GM12878 (cell line): ENCODE data around the gene BBOX1. TPM values are rescaled to one million over a fixed set of nuclear protein-coding genes. Genes with fewer than 3 reads are reported as not detected.

ENCODE experiments used
- ATAC-seq: fragments of 200-7000 bp; cut with Tn5 transposase; 3 replicates; pipeline ENCODE4 v1.9.1; 2020; ENCODE audit warnings: mild to moderate bottlenecking, moderate library complexity
- BruUV-seq: library from RNA; stranded (reverse); fragments of 400-500 nt; replicated peaks from 2 replicates; lab custom pipeline; 2021; lab: Mats Ljungman, UMichigan
- CTCF ChIA-PET: fragments of 300-600 bp; sonication (Branson Sonifier 250); formaldehyde crosslinking; extraction: SDS; loops from one replicate; lab custom pipeline; 2021; ENCODE audit warnings: inconsistent platforms; lab: Yijun Ruan, JAX
- POLR2A ChIA-PET: fragments of 350-600 bp; formaldehyde crosslinking; extraction: SDS; loops from one replicate; lab custom pipeline; 2021; ENCODE audit warnings: inconsistent platforms; lab: Charles Lee
- RAD21 ChIA-PET: fragments of 300-600 bp; sonication (Branson Sonifier 250); formaldehyde crosslinking; loops from one replicate; lab custom pipeline; 2023; ENCODE audit warnings: antibody characterized with exemption; ENCODE audit not compliant: unreplicated experiment; lab: Charles Lee
- SMC1A ChIA-PET: fragments of 300-600 bp; sonication (Branson Sonifier 250); formaldehyde crosslinking; loops from one replicate; lab custom pipeline; 2023; ENCODE audit not compliant: unreplicated experiment, uncharacterized antibody; lab: Charles Lee
- DNase-seq: peaks from one replicate; pipeline ENCODE4 v3.0.0-alpha.2; 2011; ENCODE audit warnings: low read depth, low spot score
- FAIRE-seq: peaks from 3 replicates; lab custom pipeline; 2011; peaks lifted over from hg19 to GRCh38; lab: Jason Lieb, UNC
- H2AFZ ChIP-seq: 2 replicates; pipeline ENCODE4 v1.6.0; 2011; ENCODE audit warnings: low read depth, low read length, control low read depth; ENCODE audit not compliant: control insufficient read depth
- H3K27ac ChIP-seq: 2 replicates; pipeline ENCODE4 v1.5.1; 2011; ENCODE audit warnings: control low read depth; ENCODE audit not compliant: control insufficient read depth, insufficient read depth
- H3K27me3 ChIP-seq, 2 experiments: replicated peaks in 1 of 2; 2 replicates each; pipeline versions ENCODE4 v1.6.0 to v1.6.1; 2011; ENCODE audit warnings: low read length in 1 of 2; ENCODE audit not compliant: control insufficient read depth in 2 of 2, insufficient read depth in 2 of 2
- H3K36me3 ChIP-seq, 2 experiments: 2 replicates each; pipeline ENCODE4 v1.5.1; 2011; ENCODE audit warnings: low read length in 1 of 2; ENCODE audit not compliant: control insufficient read depth in 2 of 2, insufficient read depth in 2 of 2
- H3K4me1 ChIP-seq: 2 replicates; pipeline ENCODE4 v1.6.1; 2011; ENCODE audit warnings: mild to moderate bottlenecking, low read length, moderate library complexity, mixed read lengths; ENCODE audit not compliant: control insufficient read depth, insufficient read depth
- H3K4me2 ChIP-seq: 2 replicates; pipeline ENCODE4 v1.6.0; 2011; ENCODE audit warnings: control low read depth; ENCODE audit not compliant: control insufficient read depth, insufficient read depth
- H3K4me3 ChIP-seq: fragments of 200-600 bp; sonication (generic); 2 replicates; pipeline ENCODE4 v1.5.1; 2016
- H3K79me2 ChIP-seq: 2 replicates; pipeline ENCODE4 v1.6.0; 2011; ENCODE audit warnings: low read length; ENCODE audit not compliant: control insufficient read depth, insufficient read depth
- H3K9ac ChIP-seq: 2 replicates; pipeline ENCODE4 v1.8.0; 2011; ENCODE audit warnings: low read length, control low read depth, mixed read lengths; ENCODE audit not compliant: control insufficient read depth, insufficient read depth
- H3K9me3 ChIP-seq: replicated peaks from 3 replicates; pipeline ENCODE4 v1.5.1; 2011; ENCODE audit warnings: mild to moderate bottlenecking, low read length; ENCODE audit not compliant: control insufficient read depth, insufficient read depth
- H4K20me1 ChIP-seq: 2 replicates; pipeline ENCODE4 v1.6.0; 2011; ENCODE audit not compliant: control insufficient read depth, insufficient read depth
- ATF2 ChIP-seq: IDR thresholded peaks from 2 replicates; pipeline ENCODE4 v1.6.1; 2012; ENCODE audit warnings: low read length, inconsistent platforms
- ATF3 ChIP-seq: IDR thresholded peaks from 2 replicates; pipeline ENCODE4 v1.6.1; 2011; ENCODE audit warnings: low read depth, mild to moderate bottlenecking, low read length, moderate library complexity, borderline replicate concordance; ENCODE audit errors: extremely low read depth
- CBX3 ChIP-seq: fragments of 200-600 bp; sonication (generic); IDR thresholded peaks from 2 replicates; pipeline ENCODE4 v1.6.1; 2016; ENCODE audit warnings: low read depth, borderline replicate concordance
- E2F8 ChIP-seq: fragments of 450-650 bp; IDR thresholded peaks from 2 replicates; pipeline ENCODE4 v1.6.1; 2018; ENCODE audit warnings: mild to moderate bottlenecking, low read depth, moderate library complexity; ENCODE audit not compliant: partially characterized antibody
- HSF1 ChIP-seq: fragments of 150-350 bp; IDR thresholded peaks from 2 replicates; pipeline ENCODE4 v1.6.1; 2014; ENCODE audit warnings: mild to moderate bottlenecking, low read depth, low read length
- NFYA ChIP-seq: IDR thresholded peaks from 2 replicates; pipeline ENCODE4 v1.6.1; 2011; ENCODE audit warnings: low read depth, mild to moderate bottlenecking, low read length, improper control_type of control experiment, borderline replicate concordance
- RBBP5 ChIP-seq: fragments of 200-600 bp; sonication (generic); conservative IDR thresholded peaks from 2 replicates; pipeline ENCODE4 v1.6.1; 2016
- TBL1XR1 ChIP-seq: IDR thresholded peaks from 2 replicates; pipeline ENCODE4 v1.6.1; 2012; ENCODE audit warnings: low read depth, low read length, improper control_type of control experiment
- TCF7 ChIP-seq: IDR thresholded peaks from 2 replicates; pipeline ENCODE4 v1.6.1; 2014; ENCODE audit warnings: antibody characterized with exemption, borderline replicate concordance
- WRNIP1 ChIP-seq: IDR thresholded peaks from 2 replicates; pipeline ENCODE4 v1.6.1; 2011; ENCODE audit warnings: low read depth, low read length, improper control_type of control experiment, borderline replicate concordance
- ZBTB40 ChIP-seq: fragments of 450-650 bp; IDR thresholded peaks from 2 replicates; pipeline ENCODE4 v1.6.1; 2016; ENCODE audit warnings: mild to moderate bottlenecking, moderate library complexity, borderline replicate concordance
- ZNF24 ChIP-seq: fragments of 450-650 bp; IDR thresholded peaks from 2 replicates; pipeline ENCODE4 v1.6.1; 2017; ENCODE audit warnings: antibody characterized with exemption, mild to moderate bottlenecking
- WGBS: methylation state at CpG from one replicate; pipeline ENCODE4 v1.1.6; 2016; ENCODE audit warnings: low lambda C conversion rate; ENCODE audit not compliant: insufficient replicate concordance, insufficient coverage; ENCODE audit errors: missing lambda C conversion rate; 5-methylcytosine and 5-hydroxymethylcytosine counted together
- in situ Hi-C: fragments of 300-500 bp; cut with MboI; formaldehyde crosslinking; loops from 9 replicates; pipeline ENCODE4 v1.14.3; 2018; ENCODE audit warnings: mixed read lengths
- intact Hi-C: fragments of 100-400 bp; cut with micrococcal nuclease; formaldehyde crosslinking; loops from one replicate; pipeline ENCODE4 v1.14.2; 2022; ENCODE audit not compliant: unreplicated experiment
- polyA plus RNA-seq, 11 experiments: library from polyadenylated mRNA; depleted of rRNA in 4 of 11; unstranded in 6 of 11; stranded (reverse) in 5 of 11; fragments of >200 nt; fragmentation: Nextera tagmentation in 4 of 11; fragmentation: Illumina TruSeq in 1 of 11; extraction: Ambion mirVana in 4 of 11; extraction: Trizol in 1 of 11; gene quantifications; 1 replicate in 1 of 11; 2 replicates in 10 of 11; pipeline versions ENCODE4 v1.2.1 to v1.2.3, GENCODE V29; 2011 to 2016; ENCODE audit warnings: inconsistent platforms in 2 of 11, missing spikeins in 2 of 11, low read depth in 1 of 11
- total RNA-seq, 4 experiments: library from RNA; depleted of rRNA in 3 of 4; stranded (reverse); fragments of >200 nt in 3 of 4; fragmentation: Illumina TruSeq in 1 of 4; extraction: Trizol in 1 of 4; gene quantifications; 2 replicates each; pipeline versions ENCODE4 v1.2.1 to v1.2.3, GENCODE V29; 2013 to 2021

BBOX1 gene
- total and polyA plus RNA-seq, 10 of the 15 experiments (the other 5 are each of a cell fraction or from before 2014, with no cell fraction given) = 3.5 TPM; not detected in 9

GRCh38 chr11:27116684-27117083 is 76.1 kb downstream of the BBOX1 start:
- no peaks in the 10 kb centered on the region for H3K4me1 ChIP-seq
- no peaks in the 10 kb centered on the region for H3K36me3 ChIP-seq
- RAD21 ChIA-PET = no interaction called here
- intact Hi-C loops (no loop called here), in situ Hi-C loops (no loop called here)
- no peaks in the 10 kb centered on the region for H3K9me3 ChIP-seq
- no peaks in the 10 kb centered on the region for H3K79me2 ChIP-seq
- ATAC-seq (no peak), DNase-seq (no peak), FAIRE-seq (no peak)
- H3K27ac ChIP-seq = no peak overlapping the region
- no TSS peak for BruUV-seq
- no peak overlapping the region for H3K9ac ChIP-seq
- H3K4me3 ChIP-seq = no peak overlapping the region
- H4K20me1 ChIP-seq = no peaks in the 10 kb centered on the region
- H3K27me3 ChIP-seq = no peaks in the 10 kb centered on the region
- WGBS = 41% methylated on average over 1 of the region's 1 CpG
- H2AFZ ChIP-seq = no peak overlapping the region
- SMC1A ChIA-PET = interaction anchor here (0.9 kb wide), 1 partner anchor 10 kb away, joined by 3 read pairs; no protein-coding TSS in a partner anchor
- POLR2A ChIA-PET = no interaction called here
- no peak overlapping the region for H3K4me2 ChIP-seq
- CTCF ChIA-PET = interaction anchor here (0.8 to 1.0 kb wide), 3 partner anchors 10 to 42 kb away, joined by 3 read pairs; no protein-coding TSS in a partner anchor
- TF ChIP-seq TBL1XR1 (no peak), ATF3 (no peak), WRNIP1 (no peak), ATF2 (no peak), HSF1 (no peak), RBBP5 (no peak), ZNF24 (no peak), CBX3 (no peak), NFYA (no peak), E2F8 (no peak), TCF7 (no peak), ZBTB40 (no peak)
